Breast epithelium (tissue), 3 donors: ENCODE results near the gene POU3F3.

ENCODE experiments used
- CTCF ChIP-seq, 3 donors: fragments of 450-650 bp; IDR thresholded peaks; one replicate each; pipeline ENCODE4 v1.5.1; 2016 to 2017; ENCODE audit warnings: antibody characterized with exemption in 3 of 3, mild to moderate bottlenecking in 3 of 3, moderate library complexity in 3 of 3
- POLR2A ChIP-seq: fragments of 450-650 bp; IDR thresholded peaks from one replicate; pipeline ENCODE4 v1.6.1; 2016; ENCODE audit warnings: antibody characterized with exemption, mild to moderate bottlenecking, moderate library complexity
- POLR2AphosphoS5 ChIP-seq, 3 donors: sonication (generic); formaldehyde crosslinking; IDR thresholded peaks; one replicate each; pipeline ENCODE4 v1.6.1; 2017; ENCODE audit warnings: antibody characterized with exemption in 3 of 3

- TF ChIP-seq CTCF (IDR thresholded peaks at IDR 0.05) (no peak), POLR2A (no peak), POLR2AphosphoS5 (IDR thresholded peaks at IDR 0.05) (no peak)
Observed at GRCh38 chr2:104845552-104845931, 8.4 kb upstream of the POU3F3 start.
